Stimulated activated CD8-positive, alpha-beta memory T cell treated with anti-CD3 and anti-CD28 coated beads, Interleukin-4, amount 100 ng/mL, for 48 hours (primary cell): Measurements from ENCODE around the gene VWA5B1.

ENCODE experiments used
- DNase-seq: peaks from one replicate; pipeline ENCODE4 v3.0.0-alpha.2; 2020

Gene VWA5B1

DNA sequence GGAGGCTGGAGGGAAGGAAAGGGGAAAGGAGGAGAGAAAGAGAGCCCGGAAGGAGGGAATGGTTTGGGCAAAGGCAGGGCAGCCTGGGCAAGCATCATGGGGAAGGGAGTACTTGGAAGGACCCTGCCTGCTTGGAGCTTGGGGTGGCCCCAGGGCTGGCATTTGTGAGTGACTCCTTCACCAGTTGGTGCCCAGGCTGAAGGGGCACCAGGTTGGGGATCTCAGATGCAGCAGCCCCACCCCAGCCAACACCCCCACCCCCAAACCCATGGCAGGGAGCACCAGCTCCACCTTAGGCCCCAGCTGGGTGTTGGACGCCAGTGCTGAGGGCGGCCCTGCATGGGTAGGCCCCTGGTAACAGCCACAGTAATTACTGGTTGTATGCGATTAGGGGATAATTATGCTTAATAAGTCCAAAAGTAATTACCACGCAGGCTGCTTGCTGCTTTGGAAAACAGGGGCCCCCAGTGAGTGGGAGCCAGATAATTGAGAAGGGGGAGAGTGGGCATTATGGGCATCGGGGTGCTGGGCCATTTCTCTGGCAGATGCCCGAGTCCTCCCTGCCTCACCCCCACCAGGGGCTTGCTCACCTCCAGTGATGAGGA is 78.3 kb downstream of the VWA5B1 start:
- DNase-seq: no peak

DNA sequence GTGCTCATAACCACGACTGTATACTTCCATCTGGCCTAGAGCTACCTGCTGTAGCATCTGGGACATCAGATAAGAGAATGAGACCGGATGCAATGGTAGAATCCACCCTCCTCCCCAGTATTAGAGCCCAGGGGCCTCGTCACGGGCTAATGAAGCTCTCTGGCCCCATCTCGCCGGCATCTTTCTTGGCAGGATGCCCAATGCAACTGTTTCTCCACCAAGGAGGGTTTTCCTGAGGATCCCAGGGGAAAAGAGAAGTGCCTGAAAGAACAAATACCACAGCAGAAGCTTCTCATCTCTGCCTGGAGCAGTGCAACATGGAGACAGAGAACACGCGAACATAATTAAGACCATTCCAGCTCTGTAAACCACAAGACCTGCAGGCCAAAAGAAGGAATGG is 80.0 kb downstream of the VWA5B1 start:
- DNase-seq: no peak

DNA sequence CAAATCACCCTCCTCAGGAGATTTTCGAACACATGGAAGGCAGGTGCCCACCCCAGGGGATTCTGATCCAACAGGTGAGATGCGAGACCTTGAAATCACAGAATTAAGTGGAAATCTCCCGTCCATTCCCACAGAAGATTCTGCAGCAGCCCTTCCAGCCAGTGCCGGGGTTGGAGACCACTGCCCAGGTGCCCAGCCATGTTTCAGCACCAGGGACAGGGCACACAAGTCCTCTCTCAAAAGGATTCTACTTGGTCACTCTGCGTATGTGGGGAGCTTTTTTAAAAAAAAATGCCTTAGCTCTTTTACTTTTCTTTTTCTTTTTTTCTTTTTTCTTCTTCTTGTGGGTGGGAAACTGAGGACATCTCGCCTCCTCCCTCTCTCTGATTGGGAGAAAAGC is 80.7 kb downstream of the VWA5B1 start:
- no peak for DNase-seq

DNA sequence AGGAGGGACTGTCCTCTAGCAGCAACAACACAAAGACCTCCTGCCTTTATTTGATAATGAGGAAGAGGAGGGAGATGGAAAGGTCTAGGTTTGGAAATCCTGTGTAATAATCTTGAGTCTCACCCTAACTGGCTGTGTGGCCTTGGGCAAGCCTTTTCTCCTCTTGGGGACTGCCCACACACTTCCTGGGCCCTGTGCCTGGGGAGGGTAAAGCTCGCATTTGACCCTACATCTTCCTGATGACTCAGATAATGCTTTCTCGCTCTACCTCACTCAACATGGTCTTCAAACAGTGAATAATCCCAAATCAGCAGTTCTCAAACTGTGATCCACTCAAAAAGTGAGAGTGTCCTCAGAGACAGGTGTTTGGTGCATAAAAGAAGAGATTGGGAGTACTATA is 81.2 kb downstream of the VWA5B1 start:
- DNase-seq: no peak

GRCh38 chr1:20372676-20373075 is 82.0 kb downstream of the VWA5B1 start:
- no peak for DNase-seq

GRCh38 chr1:20373286-20373685 is 82.6 kb downstream of the VWA5B1 start:
- DNase-seq: no peak

DNA sequence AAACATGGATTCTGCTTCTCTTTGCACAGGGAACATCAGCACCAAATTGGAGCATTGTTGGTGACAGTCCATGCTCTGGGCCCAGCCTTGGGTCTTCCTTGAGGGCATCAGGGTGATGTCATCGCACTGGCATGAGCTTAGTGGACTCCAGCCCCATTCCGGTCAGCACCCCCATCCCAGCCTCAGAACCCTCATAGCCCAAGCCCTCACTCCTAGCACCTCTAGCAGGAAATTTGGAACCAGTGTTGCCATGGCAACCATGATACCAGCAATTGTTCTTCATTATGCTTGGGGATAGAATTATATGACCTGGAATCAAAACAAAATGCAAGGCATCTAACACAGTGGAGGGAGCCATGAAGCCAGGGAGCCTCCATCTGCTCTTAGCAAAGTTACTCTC is 83.1 kb downstream of the VWA5B1 start:
- no peak for DNase-seq

DNA sequence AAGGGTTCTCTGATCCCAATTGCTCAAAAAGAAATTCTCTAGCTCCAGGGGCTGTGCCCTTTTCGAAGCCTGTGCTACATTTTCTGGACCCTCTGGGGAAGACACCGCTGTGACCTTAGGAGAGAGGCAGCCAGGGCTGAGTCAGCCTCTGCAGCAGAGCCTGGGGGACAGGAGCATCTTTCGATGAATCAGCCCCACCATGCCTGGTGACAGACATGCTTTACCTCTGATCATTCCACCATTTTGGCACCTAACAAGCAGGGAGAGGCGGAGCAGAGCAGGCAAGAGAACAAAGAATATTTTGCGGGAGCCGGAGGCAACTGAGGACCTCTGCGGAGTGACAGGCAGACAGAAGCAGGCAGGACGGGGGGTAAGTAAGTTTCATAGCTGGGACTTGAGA is 84.9 kb downstream of the VWA5B1 start:
- no peak for DNase-seq

DNA sequence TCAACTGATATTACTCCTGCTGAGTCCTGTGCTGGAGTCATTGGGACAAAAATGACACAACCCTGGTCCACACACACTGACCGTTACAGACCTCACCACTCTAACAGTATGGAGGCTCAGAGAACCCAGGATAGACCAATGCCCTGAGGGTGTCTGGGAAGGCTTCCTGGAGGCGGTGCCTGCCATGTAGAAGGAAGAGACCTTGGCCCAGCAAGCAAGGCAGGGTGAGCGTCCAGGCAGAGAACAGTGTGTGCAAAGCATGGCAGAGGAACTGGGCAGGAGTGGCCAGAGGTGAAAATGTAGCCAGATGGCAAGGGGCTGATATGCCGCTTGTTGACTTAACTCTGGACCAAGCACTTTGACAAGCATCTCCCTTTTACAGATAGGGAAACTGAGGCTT is 85.5 kb downstream of the VWA5B1 start:
- no peak for DNase-seq

GRCh38 chr1:20376880-20377494 is 86.3 kb downstream of the VWA5B1 start:
- peak; percentile 86 for DNase-seq

DNA sequence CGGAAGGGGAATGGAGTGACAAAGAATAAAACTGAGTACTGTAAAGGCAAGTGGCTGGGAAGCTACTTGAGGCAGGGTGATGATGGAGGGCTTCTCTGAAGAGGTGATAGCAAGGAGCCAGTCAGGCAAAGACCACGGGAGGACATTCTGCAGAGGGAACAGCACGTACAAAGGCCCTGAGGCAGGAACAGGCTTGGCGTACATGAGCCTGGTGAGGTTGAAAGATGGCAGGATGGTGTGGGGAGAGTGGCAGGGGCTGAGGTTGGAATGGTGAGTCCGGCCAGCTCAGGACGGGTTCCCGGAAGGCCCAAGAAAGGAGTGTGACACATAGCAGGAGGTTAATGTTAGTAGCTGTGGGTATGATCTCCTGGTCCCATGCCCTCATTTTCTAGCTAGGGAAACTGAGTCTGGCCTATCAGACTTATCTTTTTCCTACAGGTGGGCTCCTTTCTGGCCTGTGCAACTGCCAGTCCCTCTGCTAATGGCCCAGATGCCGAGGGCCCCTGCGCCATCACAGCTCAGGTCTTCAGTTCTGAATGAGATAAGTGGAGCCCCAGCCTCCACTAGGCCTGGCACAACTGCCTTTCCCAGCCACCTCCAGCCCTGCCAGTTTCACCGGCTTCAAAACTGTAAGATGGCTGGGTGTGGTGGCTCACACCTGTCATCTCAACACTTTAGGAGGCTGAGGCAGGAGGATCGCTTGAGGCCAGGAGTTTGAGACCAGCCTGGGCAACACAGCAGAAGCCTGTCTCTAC is 87.0 kb downstream of the VWA5B1 start:
- DNase-seq: no peak

- no peak for DNase-seq
Observed at GRCh38 chr1:20379075-20379474, 88.4 kb downstream of the VWA5B1 start.

GRCh38 chr1:20380175-20380574 is 89.5 kb downstream of the VWA5B1 start:
- no peak for DNase-seq

GRCh38 chr1:20380616-20381035 is 90.0 kb downstream of the VWA5B1 start:
- no peak for DNase-seq

DNA sequence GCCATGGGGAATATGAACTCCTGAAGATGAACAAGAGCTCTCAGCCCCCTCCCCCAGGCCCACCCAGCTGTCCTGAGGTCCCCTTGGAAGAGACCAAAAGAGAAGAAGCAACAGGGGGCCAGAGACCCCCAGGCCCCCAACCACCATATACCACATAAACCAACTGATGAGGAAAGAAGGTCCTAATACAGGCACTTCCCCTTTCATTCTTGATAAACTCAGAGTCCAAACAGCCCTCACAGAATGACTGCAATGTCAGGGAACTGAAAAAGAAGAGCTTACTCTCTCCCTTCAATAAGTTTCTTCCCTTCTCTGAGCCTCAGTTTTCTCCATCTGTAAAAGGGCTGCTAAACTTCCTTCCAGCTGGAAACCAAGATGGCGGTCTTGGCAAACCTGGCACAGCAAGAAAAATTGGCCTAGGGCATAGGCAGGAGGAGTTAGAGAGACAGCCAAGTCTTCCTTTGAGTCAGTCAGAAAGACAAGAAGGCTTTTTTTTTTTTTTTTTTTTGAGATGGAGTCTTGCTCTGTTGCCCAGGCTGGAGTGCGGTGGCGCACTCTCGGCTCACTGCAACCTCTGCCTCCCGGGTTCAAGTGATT is 90.5 kb downstream of the VWA5B1 start:
- DNase-seq: no peak

DNA sequence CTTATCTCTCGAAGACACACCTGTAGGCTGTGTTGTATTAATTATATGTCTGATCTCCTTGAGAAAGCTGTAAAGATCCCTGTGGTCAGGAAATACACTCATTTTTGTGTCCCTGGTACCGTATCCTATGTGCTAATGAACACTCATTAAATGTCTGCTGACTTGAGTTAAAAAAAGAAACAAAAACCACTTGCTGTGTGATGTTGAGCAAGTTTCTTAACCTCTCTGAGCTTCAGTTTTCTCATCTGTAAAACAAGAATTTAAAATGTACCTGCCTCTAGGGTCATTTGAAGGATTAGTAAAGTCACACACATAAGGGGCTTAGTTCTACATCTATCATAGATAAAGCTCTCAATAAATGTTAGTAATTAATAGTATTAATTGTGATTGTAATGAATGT is 91.3 kb downstream of the VWA5B1 start:
- no peak for DNase-seq

DNA sequence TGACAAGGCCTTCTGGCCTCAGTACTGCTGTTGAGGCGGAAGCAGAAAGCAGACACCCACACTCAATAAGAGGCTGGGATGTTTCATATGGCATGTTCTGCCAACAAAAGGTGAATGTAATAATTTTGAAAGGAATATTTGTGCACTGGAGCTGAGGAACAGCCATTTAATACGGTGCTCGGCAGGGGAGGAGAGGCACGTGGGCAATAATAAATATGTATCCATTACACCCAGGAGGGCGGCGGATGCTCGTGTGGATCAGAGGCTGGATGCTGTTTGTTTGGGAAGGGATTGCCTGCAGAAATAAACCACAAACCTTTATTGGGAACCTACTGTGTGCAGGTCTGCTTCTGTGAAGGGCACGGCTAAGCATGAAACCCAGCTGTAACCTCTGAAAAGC is 92.0 kb downstream of the VWA5B1 start:
- DNase-seq: no peak

DNA sequence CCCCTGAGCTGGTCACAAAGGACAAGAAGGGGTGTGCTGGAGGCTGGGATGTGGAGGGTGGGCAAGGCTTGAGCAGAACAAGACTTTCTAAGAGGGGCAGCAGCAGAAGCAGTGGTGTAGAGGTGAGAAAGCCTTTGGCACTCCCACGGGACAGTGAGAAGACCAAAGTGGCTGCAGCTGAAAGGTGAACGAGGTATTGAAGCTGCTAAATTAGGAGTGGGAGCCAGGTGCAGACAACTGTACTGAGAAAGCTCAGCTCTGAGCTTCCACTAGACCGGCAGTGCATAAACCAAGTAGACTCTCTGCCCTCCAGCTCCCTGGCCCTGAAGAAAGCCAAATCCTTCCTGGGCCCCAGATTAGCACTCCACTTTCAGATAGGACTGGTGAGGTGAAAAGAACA is 93.0 kb downstream of the VWA5B1 start:
- no peak for DNase-seq

- no peak for DNase-seq
Observed at GRCh38 chr1:20385630-20386029, 95.0 kb downstream of the VWA5B1 start.

DNA sequence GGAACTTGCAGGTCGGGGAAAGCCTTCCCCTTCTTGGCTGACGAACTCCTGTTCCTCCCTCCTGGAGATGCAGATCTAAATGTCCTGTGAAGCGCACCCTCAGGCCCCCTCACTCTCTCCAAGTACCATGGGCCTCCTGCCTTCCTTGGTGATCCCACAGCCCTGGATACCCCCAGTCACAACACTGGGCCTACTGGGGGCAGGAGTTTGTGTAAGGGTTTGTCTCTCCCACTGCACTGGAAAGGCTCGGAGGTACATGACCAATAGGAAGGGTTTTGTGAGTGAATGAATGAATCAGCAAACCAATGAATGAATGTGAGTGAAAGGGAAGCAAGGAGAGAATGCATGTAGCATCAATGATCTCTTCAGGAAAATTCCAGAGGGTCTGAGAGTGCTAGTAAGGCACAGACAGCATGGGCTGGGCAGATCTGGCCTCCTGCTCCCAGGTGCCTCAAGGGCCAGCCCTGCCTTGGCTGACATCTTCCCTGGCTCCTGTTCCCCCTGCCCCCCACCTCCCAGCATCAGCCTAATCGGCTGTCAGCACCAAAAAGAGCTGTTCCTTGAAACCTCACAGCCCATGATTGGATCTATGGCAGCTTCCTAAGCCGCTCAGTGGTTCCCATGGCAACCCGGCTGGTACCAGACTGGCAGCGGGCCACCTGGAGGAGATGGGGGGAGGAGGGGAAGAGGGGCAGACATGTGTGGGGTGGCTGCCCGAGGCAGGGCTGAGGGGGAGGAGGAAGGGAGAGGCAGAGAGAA is 95.8 kb downstream of the VWA5B1 start:
- DNase-seq: no peak

DNA sequence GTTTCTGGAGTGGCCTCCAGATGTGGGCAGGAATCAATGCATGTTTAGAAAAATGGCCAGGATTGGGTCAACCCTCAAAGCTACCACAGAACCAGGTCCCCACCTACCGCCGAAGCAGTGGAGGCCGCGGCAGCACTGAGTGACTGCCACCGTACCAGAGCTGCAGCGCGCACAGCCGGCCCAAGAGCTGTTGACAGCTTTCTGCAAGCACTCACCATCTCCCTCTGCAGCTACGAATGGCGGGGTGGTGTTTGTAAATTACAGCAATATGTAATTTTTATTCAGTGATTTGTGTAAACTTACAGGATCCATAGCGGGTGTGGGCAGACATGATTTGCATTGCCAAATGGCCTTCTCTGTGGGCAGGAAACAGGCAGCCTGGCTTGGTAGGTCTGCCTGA is 98.9 kb downstream of the VWA5B1 start:
- no peak for DNase-seq

DNA sequence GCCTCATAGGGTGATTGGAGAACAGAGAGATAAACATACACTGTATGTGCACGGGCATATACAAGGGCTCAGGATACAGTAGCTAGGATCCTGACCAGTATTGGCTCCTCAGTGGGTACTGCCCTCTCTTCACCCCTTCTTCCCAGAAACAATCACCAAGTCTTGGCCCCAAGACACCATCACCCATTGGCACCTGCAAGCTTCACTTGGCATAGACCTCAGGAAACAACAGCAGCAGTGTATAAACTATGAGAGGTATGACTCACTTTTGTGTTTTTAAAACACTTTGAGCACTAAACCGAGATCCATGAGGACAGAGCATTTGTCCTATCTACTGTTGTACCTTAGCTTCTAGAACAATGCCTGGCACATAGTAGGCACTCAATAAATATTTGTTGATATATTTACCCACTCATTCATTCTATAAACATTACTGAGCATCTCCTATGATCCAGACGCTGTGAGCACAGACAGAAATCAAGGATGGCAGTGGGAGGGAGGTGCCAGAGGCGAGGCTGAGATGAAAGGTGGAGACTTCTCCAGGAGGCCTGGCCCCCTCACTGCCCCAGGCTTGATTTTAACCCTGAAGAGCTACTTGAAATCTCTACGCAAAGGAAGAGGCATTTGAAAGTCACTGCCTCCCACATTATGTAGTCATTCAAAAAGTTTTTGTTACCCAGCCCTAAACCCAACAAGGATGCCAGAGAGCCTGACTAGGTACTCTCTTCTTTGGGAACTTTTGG is 100.1 kb downstream of the VWA5B1 start:
- no peak for DNase-seq

DNA sequence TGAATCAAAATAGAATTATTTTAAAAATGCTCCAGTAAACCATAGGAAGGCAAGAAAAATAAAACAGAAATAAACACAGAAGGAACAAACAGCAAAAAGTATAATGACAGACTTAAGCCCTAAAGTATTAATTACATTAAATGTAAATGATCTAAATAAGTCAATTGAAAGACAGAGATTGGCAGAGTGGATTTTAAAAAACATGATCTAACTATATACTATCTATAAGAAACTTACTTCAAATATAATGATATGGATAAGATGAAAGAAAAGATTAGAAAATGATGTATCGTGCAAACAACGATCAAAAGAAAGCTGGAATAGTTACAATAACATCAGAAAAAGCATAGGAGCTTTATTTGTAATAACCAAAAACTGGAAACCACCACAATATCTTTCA is 104.6 kb downstream of the VWA5B1 start:
- no peak for DNase-seq
